K562 (cell line): ENCODE data around the gene PACRG. TPM values are rescaled to one million over a fixed set of nuclear protein-coding genes. Genes with fewer than 3 reads are reported as not detected.

Source experiments
- ATAC-seq: fragments of 200-7000 bp; cut with Tn5 transposase; 3 replicates; pipeline ENCODE4 v1.9.1; 2020; ENCODE audit warnings: moderate library complexity
- BruUV-seq: library from RNA; stranded (reverse); fragments of 400-500 nt; replicated peaks from 2 replicates; lab custom pipeline; 2021; lab: Mats Ljungman, UMichigan
- CTCF ChIA-PET: fragments of 300-600 bp; formaldehyde crosslinking; extraction: SDS; loops from one replicate; lab custom pipeline; 2021; ENCODE audit warnings: low intra/inter-chr PET ratio; lab: Yijun Ruan, JAX
- POLR2A ChIA-PET: fragments of 300-600, 350-650 bp; sonication (Branson Sonifier 250); formaldehyde crosslinking; extraction: SDS; loops from one replicate; lab custom pipeline; 2021; ENCODE audit warnings: antibody characterized with exemption, inconsistent platforms; lab: Yijun Ruan, JAX
- DNase-seq, 4 experiments: peaks; one replicate each; pipeline versions ENCODE4 v3.0.0 to v3.0.0-alpha.2; 2011 to 2018; ENCODE audit warnings: low spot score in 3 of 4, mixed read lengths in 3 of 4; ENCODE audit errors: extremely low read depth in 1 of 4
- FAIRE-seq: peaks from 2 replicates; lab custom pipeline; 2011; peaks lifted over from hg19 to GRCh38; lab: Jason Lieb, UNC
- H2AFZ ChIP-seq: 2 replicates; pipeline ENCODE4 v1.6.0; 2011; ENCODE audit warnings: low read depth, low read length, control low read depth, inconsistent platforms
- H3K27ac ChIP-seq: fragments of 200-600 bp; 3 replicates; pipeline ENCODE4 v1.8.0; 2011; ENCODE audit warnings: low read depth, mild to moderate bottlenecking, control low read depth, inconsistent platforms, low read length, moderate library complexity, mixed read lengths; ENCODE audit errors: extremely low read depth
- H3K27me3 ChIP-seq, 2 experiments: fragments of 300-600 bp in 1 of 2; 2 replicates in 1 of 2; 3 replicates in 1 of 2; pipeline versions ENCODE4 v1.6.0 to v1.8.0; 2011; ENCODE audit warnings: inconsistent platforms in 2 of 2, low read length in 2 of 2, mild to moderate bottlenecking in 1 of 2, mixed read lengths in 1 of 2, moderate library complexity in 1 of 2; ENCODE audit not compliant: control insufficient read depth in 2 of 2, insufficient read depth in 2 of 2
- H3K36me3 ChIP-seq: fragments of 300-600 bp; 3 replicates; pipeline ENCODE4 v1.8.0; 2011; ENCODE audit warnings: mild to moderate bottlenecking, low read length, inconsistent platforms; ENCODE audit not compliant: control insufficient read depth, insufficient read depth
- H3K4me1 ChIP-seq, 2 experiments: fragments of 200-600 bp in 1 of 2; replicated peaks in 1 of 2; 2 replicates in 1 of 2; 3 replicates in 1 of 2; pipeline versions ENCODE4 v1.5.1 to v1.8.0; 2011; ENCODE audit warnings: inconsistent platforms in 2 of 2, low read length in 2 of 2, mild to moderate bottlenecking in 1 of 2, mixed read lengths in 1 of 2, moderate library complexity in 1 of 2; ENCODE audit not compliant: control insufficient read depth in 2 of 2, insufficient read depth in 2 of 2
- H3K4me2 ChIP-seq: 2 replicates; pipeline ENCODE4 v1.6.1; 2011; ENCODE audit warnings: low read length, control low read depth, inconsistent platforms, mixed read lengths; ENCODE audit not compliant: insufficient read depth
- H3K4me3 ChIP-seq: fragments of 200-600 bp; sonication (generic), shearing (Covaris generic); 2 replicates; pipeline ENCODE4 v1.5.1; 2016; ENCODE audit warnings: control low read depth, inconsistent platforms
- H3K79me2 ChIP-seq: fragments of 200-600 bp; 3 replicates; pipeline ENCODE4 v1.8.0; 2011; ENCODE audit warnings: low read length, inconsistent platforms; ENCODE audit not compliant: control insufficient read depth, insufficient read depth
- H3K9ac ChIP-seq, 2 experiments: 2 replicates each; pipeline versions ENCODE4 v1.6.0 to v1.6.1; 2011; ENCODE audit warnings: low read depth in 2 of 2, low read length in 2 of 2, control low read depth in 1 of 2, inconsistent platforms in 1 of 2, mild to moderate bottlenecking in 1 of 2, mixed read lengths in 1 of 2; ENCODE audit not compliant: insufficient read depth in 1 of 2
- H3K9me1 ChIP-seq: one replicate; pipeline ENCODE4 v1.6.0; 2011; ENCODE audit warnings: inconsistent platforms, mild to moderate bottlenecking, low read length, moderate library complexity; ENCODE audit not compliant: control insufficient read depth, insufficient read depth
- H3K9me3 ChIP-seq: replicated peaks from 2 replicates; pipeline ENCODE4 v1.5.1; 2011; ENCODE audit warnings: low read depth, low read length, inconsistent platforms; ENCODE audit not compliant: control insufficient read depth, insufficient read depth
- H4K20me1 ChIP-seq: replicated peaks from 2 replicates; pipeline ENCODE4 v1.6.1; 2011; ENCODE audit warnings: low read length, inconsistent platforms, mixed read lengths; ENCODE audit not compliant: control insufficient read depth, insufficient read depth
- ARNT ChIP-seq, 2 experiments: fragments of 450-650 bp; IDR thresholded peaks; 2 replicates each; pipeline ENCODE4 v1.6.1; 2016; ENCODE audit warnings: mild to moderate bottlenecking in 1 of 2
- ZFP1 ChIP-seq: fragments of 450-650 bp; formaldehyde crosslinking; IDR thresholded peaks from 2 replicates; pipeline ENCODE4 v1.4.0; 2020; ENCODE audit warnings: mild to moderate bottlenecking, mixed read lengths
- WGBS: fragments of 100-300 bp; shearing (Covaris generic); methylation state at CpG from one replicate; pipeline ENCODE4 v1.1.6; 2016; ENCODE audit warnings: low coverage, mixed read lengths; ENCODE audit not compliant: insufficient coverage; ENCODE audit errors: missing lambda C conversion rate; 5-methylcytosine and 5-hydroxymethylcytosine counted together
- in situ Hi-C: fragments of 300-500 bp; cut with MboI; formaldehyde crosslinking; loops from 4 replicates; pipeline ENCODE4 v1.15.0; 2018; ENCODE audit warnings: inconsistent platforms, mixed read lengths
- intact Hi-C: fragments of 100-400 bp; cut with micrococcal nuclease; formaldehyde crosslinking; loops from 2 replicates; pipeline ENCODE4 v1.14.2; 2022
- polyA plus RNA-seq, 8 experiments: library from polyadenylated mRNA; depleted of rRNA in 4 of 8; stranded (reverse) in 5 of 8; unstranded in 3 of 8; fragments of >200 nt; fragmentation: Nextera tagmentation in 2 of 8; fragmentation: Illumina TruSeq in 1 of 8; extraction: Ambion mirVana in 2 of 8; extraction: Trizol in 1 of 8; gene quantifications; 2 replicates each; pipeline versions ENCODE4 v1.2.1 to v1.2.3, GENCODE V29; 2011 to 2014; ENCODE audit warnings: inconsistent platforms in 1 of 8, missing spikeins in 1 of 8
- total RNA-seq, 7 experiments: library from RNA; depleted of rRNA in 6 of 7; stranded (reverse); fragments of >200 nt in 6 of 7; fragmentation: Illumina TruSeq in 2 of 7; extraction: Trizol in 2 of 7; gene quantifications; 2 replicates each; pipeline versions ENCODE4 v1.2.1 to v1.2.3, GENCODE V29; 2011 to 2021; ENCODE audit warnings: low replicate concordance in 1 of 7

PACRG gene
- total and polyA plus RNA-seq, 9 of the 15 experiments (the other 6 are each of a cell fraction or from before 2014, with no cell fraction given): 0.04 TPM; not detected in 8

- ATAC-seq: no peak
- no peaks in the 10 kb centered on the region for H3K9me1 ChIP-seq
- no TSS peak for BruUV-seq
- in situ Hi-C loops: no loop called here
- POLR2A ChIA-PET: no interaction called here
- H4K20me1 ChIP-seq: no peaks in the 10 kb centered on the region
- 0% methylated on average over 1 of the region's 1 CpG for WGBS
- TF ChIP-seq ARNT (IDR thresholded peaks at IDR 0.05) (no peak), ZFP1 (CRISPR knock-in tag) (peak; percentile 36; the same call in 1 of the 2 replicates)
- TF ChIP-seq, all 486 proteins: peak for 1
- Histone ChIP-seq H3K4me1 (no peaks in the 10 kb centered on the region), H3K4me3 (no peak overlapping the region), H3K79me2 (no peaks in the 10 kb centered on the region), H2AFZ (no peak overlapping the region), H3K9me3 (no peaks in the 10 kb centered on the region), H3K4me2 (no peak overlapping the region), H3K27me3 (no peaks in the 10 kb centered on the region), H3K9ac (no peak overlapping the region), H3K36me3 (no peaks in the 10 kb centered on the region), H3K27ac (no peak overlapping the region)
- intact Hi-C loops: no loop called here
- CTCF ChIA-PET: interaction anchor here (0.5 kb wide), 1 partner anchor 767 kb away, joined by 4 read pairs; no protein-coding TSS in a partner anchor
- no peak for FAIRE-seq
- DNase-seq: no peak
Observed at GRCh38 chr6:162934844-162935243, 207.1 kb downstream of the PACRG start.

GRCh38 chr6:162940426-162940825 is 212.7 kb downstream of the PACRG start:
- no peak overlapping the region for H3K4me2 ChIP-seq
- H3K9ac ChIP-seq: no peak overlapping the region
- H3K4me3 ChIP-seq: no peak overlapping the region
- no peaks in the 10 kb centered on the region for H3K36me3 ChIP-seq
- intact Hi-C loops (loop anchor here (10.0 kb wide), 1 partner anchor 406 kb away; no protein-coding TSS in a partner anchor), in situ Hi-C loops (no loop called here)
- DNase-seq: no peak
- H3K4me1 ChIP-seq: no peaks in the 10 kb centered on the region
- POLR2A ChIA-PET: interaction anchor here (0.7 kb wide), 1 partner anchor 39 kb away, joined by 3 read pairs; no protein-coding TSS in a partner anchor
- WGBS: 3% methylated on average over 5 of the region's 5 CpGs
- no peak overlapping the region for H3K27ac ChIP-seq
- no peaks in the 10 kb centered on the region for H3K27me3 ChIP-seq
- no TSS peak for BruUV-seq
- H3K79me2 ChIP-seq: no peaks in the 10 kb centered on the region
- no peak for TF ChIP-seq ZFP1 (CRISPR knock-in tag)
- H2AFZ ChIP-seq: no peak overlapping the region
- peaks cover 4% of the 10 kb centered on the region; the same call in 1 of the 2 replicates for H3K9me3 ChIP-seq
- ATAC-seq: no peak
- H4K20me1 ChIP-seq: no peaks in the 10 kb centered on the region
- no peaks in the 10 kb centered on the region for H3K9me1 ChIP-seq
- no peak for FAIRE-seq
- CTCF ChIA-PET: no interaction called here
